Eye (tissue), 1 donor: Measurements from ENCODE around the gene KIF5C.
"Not testable (repeated sequence)": the region's sequence is repeated elsewhere in the genome, so short reads cannot be mapped to it uniquely, and the experiment has no call there.

ENCODE experiments used
- DNase-seq: peaks from one replicate; pipeline ENCODE4 v3.0.0-alpha.2; 2015

Gene KIF5C

DNA sequence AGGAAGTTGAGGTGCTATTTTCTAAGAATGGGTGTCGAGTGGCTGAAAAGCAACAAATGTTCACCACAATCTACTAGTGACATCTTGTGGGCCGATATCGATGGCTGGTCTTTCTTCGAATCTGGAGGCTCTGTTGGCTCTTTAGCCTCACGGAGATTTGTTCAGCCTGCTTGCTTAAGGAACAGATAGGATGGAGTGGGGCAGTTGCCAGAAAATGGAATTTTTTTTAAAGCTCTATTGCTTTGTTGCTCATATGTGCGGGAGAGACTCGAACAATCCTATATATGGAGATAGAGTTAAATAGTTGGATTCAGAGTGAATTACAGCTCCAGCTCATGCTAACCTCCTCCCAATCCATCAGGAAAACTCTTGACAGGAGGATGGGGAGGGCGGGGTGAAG is 92.6 kb downstream of the KIF5C start:
- DNase-seq, result no peak

DNA sequence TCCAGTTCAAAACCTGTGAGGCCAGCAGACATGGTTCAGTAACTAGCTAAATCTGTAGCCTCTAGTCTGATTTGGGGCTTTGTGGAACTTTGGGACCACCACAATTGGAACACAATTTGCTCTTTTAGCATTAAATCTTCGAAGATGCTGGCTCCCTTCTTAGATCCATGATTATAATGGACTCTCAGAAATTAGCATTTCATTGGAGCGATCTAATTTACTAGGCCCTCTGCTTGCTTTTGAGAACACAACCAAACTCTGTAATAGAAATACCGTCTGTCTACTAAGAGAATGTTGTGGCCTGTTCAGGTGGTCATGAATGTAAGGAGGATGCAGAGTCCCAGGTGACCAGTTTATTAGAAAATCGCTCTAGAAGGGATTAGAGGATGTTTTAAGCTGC is 93.3 kb downstream of the KIF5C start:
- no peak for DNase-seq

DNA sequence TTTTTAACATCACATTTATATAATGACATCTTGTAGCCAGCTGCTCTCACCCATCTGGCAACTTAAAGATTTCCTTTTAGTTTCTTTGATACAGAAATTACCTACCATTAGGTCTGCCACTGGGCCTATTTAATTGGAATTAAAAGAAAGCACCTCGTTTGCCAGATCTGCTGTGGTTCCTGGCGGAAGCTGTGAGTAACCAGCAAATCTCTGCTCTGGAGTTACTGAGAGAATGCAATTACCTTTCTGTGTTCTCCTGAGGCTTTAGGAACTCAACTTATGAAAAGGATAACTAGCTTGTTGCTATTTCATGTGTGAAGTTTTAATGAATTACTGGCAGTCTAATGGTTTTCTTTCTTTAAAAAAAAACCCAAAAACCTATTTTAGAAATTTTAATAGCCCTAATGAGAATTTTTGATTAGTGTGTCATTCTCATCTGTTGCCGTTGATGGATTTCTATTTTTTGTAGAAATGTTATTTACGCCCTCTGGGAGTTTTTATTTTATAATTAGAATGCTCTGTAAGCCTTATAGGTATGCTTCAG is 93.8 kb downstream of the KIF5C start:
- no peak for DNase-seq

DNA sequence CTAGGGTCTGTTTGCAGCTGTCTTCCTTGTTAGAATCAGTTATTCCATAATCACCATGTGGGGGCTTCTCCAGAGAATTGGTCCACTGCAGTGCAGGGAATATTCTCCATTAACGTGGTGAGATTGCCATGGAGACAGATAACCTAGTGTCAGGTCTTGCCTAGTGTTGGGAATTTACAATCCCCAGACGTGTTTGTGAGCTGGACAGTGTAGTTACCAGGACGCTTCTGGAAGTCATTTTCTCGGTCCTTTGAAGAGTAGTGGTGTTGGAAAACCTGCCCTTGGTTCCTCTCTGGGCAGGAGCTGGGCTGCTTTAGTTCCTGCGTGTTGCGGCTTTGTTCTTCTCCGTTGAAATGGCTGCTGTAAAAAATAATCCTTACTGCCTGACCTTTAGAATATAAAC is 94.6 kb downstream of the KIF5C start:
- DNase-seq, result peak; percentile 71

DNA sequence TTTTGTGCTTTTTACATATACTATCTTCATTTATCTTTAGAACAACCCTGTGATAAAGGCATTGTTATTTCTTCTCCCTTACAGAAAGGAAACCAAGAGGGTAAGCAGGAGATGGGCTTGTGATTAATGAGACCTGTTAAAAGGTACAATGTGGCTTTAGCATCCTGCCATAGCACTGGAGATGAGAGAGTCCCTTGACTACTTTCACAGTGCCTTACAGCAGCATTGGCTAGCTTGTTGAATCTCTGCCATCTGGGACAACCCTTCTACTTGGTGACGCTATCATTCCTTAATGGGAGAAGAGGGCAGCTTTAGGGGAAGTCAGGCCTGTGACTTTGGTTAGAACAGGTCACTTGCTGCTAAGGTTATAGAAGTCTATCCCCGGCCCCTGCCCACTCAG is 95.4 kb downstream of the KIF5C start:
- no peak for DNase-seq

DNA sequence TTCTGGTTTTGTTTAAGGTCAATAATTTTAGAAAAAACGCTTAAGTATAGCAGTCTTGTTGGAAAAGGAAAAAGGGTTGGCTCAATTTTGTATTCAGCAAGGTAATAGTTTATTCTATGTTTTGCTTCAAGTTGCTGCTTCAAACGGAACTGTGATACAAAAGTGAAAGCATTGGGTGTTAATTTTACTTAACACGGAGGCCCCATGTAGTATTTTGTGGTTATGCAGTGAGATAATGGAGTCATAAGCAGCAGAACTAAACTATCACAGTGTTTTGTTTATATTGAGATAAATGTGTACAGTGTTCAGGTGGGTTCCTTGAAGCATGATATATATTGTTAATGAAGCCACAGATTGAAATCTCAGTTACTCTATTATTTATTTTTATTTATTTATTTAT is 96.5 kb downstream of the KIF5C start:
- no peak for DNase-seq

DNA sequence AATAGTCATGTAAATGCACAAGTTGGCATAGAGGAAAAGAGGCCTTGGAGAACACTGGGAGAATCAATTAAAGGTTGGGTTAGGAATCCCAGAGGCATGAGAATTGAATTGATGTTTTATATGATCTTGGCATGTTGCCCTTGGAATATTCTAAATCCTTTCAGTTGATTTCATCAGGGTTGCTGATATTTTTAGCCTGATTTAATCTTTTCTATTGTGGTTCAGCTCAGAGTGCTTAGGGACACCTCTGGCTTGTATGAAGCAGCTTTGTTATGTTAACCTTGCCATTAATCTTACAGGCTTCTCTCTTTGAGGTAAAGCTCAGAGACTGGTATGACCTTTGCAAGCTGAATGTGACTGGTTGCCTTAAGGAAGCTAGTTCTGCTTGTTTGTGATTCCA is 99.1 kb downstream of the KIF5C start:
- DNase-seq, result no peak

DNA sequence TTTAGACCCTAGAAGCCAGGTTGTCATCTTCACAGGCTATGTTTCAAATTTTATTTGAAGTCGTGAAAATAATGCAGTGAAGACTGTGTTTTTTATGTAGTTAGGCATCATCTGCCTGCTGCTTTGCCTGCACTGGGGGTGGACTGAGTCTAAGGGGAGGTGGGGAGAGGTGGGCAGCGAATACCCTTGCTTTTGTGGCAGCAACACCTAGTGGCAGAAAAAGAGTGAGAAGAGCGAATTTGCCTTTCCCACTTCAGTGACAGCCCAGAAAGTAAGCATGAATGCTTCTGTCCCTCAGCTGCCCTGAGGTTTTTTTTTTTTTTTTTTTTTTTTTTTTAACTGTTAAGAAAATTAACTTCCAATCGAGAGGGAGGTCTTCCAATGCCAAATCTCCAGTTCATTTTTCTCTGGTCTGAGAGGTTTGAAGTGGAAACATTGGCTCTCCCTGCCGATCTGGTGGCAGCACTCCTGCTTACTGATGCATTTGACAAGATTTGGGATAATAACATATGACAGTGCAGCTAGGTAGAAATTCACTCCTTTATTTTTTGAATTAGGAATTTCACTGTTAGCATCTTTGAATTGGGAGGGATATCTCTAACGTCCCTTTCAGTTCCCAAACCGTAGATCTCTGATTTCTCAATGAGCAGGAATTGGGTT is 103.1 kb downstream of the KIF5C start:
- DNase-seq, result no peak

DNA sequence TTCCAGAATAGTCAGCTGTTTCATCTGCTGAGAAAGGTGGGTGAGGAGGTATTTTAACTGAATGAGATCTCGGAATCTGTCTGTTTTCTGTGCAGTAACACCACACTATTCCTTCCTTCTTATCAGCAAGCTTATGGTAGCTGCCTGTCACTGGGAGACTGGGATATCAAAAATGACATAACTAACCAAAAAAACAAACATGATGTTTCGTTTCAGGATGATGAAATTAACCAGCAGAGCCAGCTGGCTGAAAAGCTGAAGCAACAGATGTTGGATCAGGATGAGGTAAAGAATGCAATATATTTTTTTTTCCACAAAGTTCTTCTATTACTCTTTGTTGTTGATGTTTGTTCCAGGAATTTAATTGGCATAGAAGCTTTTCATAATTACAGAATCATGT is 103.7 kb downstream of the KIF5C start:
- DNase-seq, result no peak

DNA sequence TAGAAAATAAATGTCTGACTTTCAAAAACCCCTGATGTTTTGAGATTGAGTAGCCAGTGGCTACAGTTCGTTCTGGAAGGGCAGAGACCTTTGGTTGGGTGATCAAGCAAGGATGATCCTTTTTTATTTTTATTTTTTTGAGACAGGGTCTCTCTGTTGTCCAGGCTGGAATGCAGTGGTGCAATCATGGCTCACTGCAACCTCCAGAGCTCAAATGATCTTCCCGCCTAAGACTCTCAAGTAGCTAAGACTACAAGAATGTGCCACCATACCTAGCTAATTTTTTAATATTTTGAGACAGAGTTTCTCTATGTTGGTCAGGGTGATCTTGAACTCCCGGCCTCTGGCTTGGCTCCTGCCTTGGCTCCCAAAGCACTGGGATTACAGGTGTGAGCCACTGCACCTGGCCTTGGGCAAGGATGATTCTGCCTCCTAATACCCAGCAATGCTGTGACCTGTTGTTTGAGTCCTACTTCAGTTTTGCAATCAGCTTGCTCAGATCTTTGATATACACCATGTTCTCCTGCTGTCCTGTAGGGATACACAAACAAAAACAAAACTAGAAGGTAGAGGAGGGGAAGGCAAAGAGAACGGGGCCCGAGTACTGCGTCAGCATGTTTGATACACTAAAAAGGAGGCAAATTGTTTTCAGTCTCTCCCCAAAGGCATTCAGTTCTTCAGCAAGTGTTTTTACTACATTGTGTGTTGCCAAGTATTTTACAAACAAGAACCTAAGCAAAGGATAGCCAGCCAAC is 104.3 kb downstream of the KIF5C start:
- DNase-seq, result no peak

DNA sequence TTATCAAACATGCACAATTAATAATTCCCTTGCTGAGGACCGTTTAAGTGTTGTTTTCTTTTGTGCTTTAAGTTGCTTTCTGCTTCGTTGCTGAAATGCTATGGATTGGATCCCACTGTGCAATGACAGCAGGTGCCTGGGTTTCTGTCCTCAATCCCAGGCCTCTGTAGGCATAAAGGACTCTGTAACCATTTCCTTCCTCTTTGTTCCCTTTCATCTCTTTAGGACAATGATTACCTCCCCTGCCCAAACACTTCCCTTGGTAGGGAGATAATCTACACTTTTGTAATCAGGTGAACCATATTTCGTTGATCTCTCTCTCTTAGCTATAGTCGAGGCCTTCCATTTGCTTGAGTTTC is 104.9 kb downstream of the KIF5C start:
- no peak for DNase-seq

DNA sequence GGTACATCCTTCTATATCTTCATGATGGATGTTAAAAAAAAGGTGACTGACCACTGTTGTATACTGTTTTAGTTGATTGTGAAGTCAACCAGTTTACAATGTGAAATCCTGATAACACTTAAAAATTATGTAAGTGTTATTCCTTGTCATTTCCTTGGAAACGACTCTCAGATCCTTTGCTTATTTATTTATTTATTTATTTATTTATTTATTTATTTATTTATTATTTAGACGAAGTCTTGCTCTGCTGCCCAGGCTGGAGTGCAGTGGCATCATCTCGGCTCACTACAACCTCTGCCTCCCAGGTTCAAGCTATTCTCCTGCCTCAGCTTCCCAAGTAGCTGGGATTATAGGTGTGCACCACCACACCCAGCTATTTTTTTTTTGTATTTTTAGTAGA is 105.5 kb downstream of the KIF5C start:
- DNase-seq, result not testable (repeated sequence)

DNA sequence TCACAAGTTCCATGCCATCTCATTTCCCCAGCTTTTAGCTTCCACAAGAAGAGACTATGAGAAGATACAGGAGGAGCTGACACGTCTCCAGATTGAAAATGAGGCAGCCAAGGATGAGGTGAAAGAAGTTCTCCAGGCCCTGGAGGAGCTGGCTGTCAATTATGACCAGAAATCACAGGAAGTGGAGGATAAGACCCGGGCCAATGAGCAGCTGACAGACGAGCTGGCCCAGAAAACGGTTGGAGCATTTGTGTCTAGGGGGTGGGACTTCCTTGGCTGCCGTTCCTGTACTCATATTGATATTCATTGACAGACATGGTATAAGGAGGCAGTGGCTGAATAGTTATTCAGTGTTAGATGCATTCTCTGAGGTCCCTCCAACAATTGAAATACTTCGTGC is 106.3 kb downstream of the KIF5C start:
- no peak for DNase-seq

DNA sequence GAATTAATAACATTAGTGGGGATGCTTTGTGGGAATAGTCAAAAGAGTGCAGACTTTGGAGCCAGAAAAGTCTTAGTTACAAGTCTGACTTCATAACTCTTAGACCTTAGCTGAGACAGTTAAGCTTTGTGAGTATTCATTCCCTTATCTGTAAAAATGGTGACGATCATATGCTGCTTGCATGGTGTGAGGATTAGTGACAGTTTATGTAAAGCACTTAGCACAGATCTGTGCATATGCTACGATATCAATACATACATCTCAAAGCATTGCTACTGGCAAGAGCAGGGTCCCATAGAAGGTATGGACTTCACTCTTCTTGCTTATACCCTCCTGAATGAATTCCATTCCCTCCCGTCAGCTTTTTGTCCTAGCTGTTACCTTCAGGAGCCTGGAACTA is 106.8 kb downstream of the KIF5C start:
- DNase-seq, result no peak

DNA sequence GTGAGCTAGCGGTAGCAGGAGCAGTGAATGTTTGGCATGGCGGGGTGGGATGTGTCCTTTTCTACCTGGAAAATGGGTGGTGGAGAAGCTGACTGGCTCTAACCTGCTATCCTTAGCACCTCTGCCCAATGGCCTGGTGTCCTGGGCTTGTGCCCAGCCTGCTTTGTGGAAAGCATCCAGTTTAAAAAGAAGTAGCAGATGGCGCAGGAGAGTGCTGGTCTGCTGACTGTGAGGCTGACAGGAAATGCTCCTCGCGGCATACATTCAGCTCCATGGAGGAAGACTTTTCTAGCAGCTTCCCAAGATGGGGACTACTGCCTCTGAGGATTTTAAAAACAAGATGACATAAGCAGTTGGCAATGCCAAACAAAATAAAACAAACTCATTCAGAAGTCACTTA is 107.3 kb downstream of the KIF5C start:
- DNase-seq, result no peak

DNA sequence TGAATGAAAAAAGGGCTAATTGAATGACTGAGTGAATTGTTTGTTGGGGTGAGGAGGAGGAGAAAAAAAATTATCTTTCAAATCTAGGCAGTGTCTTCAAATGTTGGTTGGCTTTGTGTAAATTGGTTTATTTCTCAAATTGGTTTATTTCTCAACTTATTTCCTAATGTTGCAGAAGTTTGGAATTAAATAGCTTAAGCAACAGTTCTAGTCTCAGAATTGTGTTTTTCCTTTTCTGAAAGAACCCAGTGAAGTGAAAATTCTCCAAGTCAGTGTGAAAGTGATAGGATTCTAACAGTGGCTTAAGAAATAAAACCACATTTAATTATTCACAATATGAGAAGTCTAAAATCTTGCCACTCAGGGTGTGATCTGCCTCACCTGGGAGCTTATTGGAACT is 108.9 kb downstream of the KIF5C start:
- DNase-seq, result no peak

DNA sequence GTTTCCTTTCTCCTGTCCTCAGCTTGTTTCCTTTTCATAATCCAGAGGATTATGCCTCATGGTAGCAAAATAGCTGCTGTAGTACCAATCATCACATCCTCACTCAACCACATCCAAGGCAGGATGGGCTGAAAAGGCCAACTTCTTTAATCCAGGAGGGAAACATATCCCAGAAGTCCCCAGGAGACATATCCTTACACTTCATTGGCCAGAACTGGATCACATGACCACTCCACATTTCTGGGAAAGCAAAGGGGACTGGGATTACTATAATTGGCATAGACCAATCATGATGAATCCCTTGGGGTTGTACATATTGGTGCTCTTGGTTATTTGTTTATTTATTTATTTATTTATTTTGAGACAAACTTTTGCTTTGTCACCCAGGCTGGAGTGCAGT is 109.4 kb downstream of the KIF5C start:
- no peak for DNase-seq

DNA sequence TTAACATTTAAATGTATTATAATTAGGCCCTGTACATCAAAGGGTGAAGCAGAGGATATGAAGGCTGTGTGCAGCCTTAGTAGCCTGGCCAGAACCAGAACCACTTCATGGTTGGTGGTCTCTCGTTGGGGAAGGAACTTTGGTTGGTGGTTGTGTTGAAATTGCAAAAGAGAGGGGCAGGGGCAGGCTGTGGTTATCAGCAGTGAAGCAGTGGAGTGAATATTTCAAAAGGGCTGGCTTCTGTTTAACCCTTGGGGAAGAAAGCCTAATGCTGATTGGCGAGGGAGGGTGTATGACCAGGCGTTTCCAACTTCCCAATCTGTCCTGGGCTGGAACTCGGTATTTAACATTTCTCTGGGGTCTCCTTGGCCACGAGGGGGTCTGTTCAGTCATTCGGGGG is 112.3 kb downstream of the KIF5C start:
- no peak for DNase-seq

DNA sequence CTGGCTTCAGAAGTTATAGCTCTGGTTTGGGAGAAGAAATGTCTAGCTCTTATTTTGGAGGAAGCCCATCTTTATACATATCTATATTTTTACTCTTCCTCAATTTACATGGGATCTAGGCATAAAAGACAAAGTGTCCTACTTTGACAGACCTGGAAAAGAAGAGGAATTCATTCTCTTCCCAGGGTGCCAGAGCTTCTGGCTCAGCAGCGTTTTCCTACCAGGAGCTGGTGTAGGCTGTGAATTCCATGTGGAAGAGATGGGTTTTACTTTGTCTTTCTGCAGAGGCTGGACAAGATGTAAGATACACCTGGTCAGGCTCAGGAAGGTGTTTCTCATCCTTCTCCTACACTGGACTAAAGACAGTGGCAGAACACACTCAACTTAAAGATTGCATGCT is 113.3 kb downstream of the KIF5C start:
- no peak for DNase-seq

DNA sequence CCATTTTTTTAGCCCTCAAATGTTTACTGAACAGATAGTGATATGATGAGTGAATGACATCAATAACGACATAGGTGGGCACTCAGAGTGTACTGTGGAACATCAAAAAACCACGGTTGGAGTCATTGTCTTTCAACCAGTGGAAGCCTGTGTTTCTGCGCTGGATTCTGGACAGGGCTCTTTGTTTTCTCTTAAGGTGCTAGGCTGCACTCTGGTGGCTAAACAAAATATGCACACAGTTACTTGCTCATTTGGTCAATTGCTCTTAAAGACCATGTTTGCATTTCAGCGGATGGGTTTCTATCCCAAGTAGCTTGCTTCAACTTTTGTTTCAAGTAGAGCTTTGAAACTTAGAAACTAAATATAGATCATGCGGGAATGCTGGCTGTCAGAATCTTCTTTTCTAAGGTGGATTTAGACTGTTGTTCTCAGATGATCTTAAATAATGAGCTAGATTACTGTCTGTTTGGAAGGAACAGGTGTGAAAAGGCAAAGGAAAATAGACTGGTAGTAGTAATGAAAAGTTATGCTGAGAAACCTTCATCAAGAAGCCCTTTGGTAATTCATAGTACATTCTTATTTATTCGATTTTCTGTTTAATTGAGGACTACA is 115.0 kb downstream of the KIF5C start:
- DNase-seq, result peak; percentile 87

DNA sequence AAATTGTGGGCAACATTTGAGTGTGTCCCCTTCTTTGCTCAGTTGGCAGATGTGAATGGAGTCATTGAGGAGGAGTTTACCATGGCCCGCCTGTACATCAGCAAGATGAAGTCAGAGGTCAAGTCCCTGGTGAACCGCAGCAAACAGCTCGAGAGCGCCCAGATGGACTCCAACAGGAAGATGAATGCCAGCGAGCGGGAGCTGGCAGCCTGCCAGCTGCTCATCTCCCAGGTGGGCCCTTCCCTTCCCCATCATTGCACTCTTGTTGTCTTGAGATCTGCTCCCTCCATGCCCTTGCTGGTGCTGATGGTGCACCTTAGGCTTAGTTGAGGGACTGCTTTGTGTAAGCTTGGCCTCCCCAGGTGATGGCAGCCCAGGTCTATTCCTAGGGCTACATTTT is 115.9 kb downstream of the KIF5C start:
- peak; percentile 40 for DNase-seq

DNA sequence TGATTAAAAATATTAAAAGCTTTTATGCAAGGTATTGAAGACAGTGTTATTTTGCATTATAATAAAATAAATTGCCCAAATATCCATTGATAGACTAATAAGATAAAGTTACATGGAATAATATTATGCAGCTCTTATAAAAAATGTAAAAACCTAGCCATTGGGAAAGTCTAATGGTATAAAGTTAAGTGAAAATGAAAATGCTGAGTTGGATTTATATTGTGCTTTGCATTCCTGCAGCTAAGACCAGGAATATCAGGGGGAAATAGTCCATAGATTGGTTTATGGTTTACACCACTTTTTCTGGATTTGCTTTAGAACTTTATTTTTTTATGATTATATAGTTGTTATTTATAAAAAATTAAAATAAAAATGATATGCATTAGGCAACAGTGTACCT is 117.4 kb downstream of the KIF5C start:
- no peak for DNase-seq

DNA sequence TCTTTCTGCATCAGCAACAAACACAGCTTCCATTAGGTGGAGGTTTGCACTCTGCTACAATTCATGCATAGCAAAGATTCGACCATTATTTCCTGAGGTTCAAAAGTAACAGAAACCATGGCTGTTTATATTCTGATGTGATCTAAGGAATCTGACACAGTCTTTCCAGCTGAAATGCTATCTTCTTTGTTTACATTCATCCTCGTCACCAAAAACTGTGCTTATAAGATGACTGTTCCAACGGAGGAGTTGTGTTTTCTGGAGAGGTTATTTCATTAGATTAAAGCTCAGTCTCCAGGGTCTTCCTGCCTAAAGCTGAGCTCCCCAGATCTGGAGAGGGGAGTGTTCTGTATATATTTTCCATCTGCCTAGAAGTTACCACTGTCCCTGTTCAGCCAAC is 118.3 kb downstream of the KIF5C start:
- no peak for DNase-seq

DNA sequence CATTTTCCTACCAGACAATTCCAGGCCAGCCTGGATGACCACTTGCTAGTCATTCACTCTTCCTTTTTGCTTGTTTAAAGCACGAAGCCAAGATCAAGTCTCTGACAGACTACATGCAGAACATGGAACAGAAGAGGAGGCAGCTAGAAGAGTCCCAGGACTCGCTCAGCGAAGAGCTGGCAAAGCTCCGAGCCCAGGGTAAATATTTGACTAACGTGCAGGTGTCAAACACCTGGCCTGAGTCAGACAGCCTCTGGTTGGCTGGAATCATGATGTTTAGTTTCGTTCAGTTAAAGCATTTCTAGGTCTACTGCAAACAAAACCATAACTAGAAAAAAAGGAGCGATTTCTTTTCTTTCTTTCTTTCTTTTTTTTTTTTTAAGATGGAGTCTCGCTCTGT is 119.3 kb downstream of the KIF5C start:
- no peak for DNase-seq
